K562 (cell line): ENCODE data around the gene LAMB3. TPM values are rescaled to one million over a fixed set of nuclear protein-coding genes. Genes with fewer than 3 reads are reported as not detected.

ENCODE experiments used
- BRCA1 ChIP-seq, 2 experiments: fragments of 450-650 bp in 1 of 2; sonication (generic) in 1 of 2; formaldehyde crosslinking in 1 of 2; IDR thresholded peaks; 2 replicates each; pipeline versions ENCODE4 v1.5.0 to v1.6.1; 2017 to 2020; ENCODE audit warnings: mild to moderate bottlenecking in 1 of 2, missing genetic modification reagents in 1 of 2
- CTBP1 ChIP-seq: fragments of 450-650 bp; IDR thresholded peaks from 2 replicates; pipeline ENCODE4 v1.6.1; 2016; ENCODE audit warnings: borderline replicate concordance
- E2F3 ChIP-seq: fragments of 250-450 bp; sonication (Bioruptor Pico); IDR thresholded peaks from 2 replicates; pipeline ENCODE4 v1.4.0; 2020; ENCODE audit warnings: mild to moderate bottlenecking
- EGR1 ChIP-seq: fragments of 450-650 bp; conservative IDR thresholded peaks from 2 replicates; pipeline ENCODE4 v1.6.1; 2017; ENCODE audit warnings: mild to moderate bottlenecking
- ETV1 ChIP-seq: fragments of 450-650 bp; conservative IDR thresholded peaks from 2 replicates; pipeline ENCODE4 v1.6.1; 2016; ENCODE audit warnings: missing genetic modification characterization, control low read depth, low read depth, missing compliant biosample characterization
- GABPB1 ChIP-seq: sonication (generic); formaldehyde crosslinking; IDR thresholded peaks from 2 replicates; pipeline ENCODE4 v1.8.0; 2022; ENCODE audit warnings: mild to moderate bottlenecking, missing genetic modification reagents
- GTF2A2 ChIP-seq: IDR thresholded peaks from 2 replicates; pipeline ENCODE4 v1.6.1; 2016; ENCODE audit warnings: mild to moderate bottlenecking, missing genetic modification characterization, missing compliant biosample characterization
- HIVEP1 ChIP-seq: fragments of 250-450 bp; sonication (Bioruptor Pico); IDR thresholded peaks from 2 replicates; pipeline ENCODE4 v1.4.0; 2020; ENCODE audit warnings: mild to moderate bottlenecking
- KAT7 ChIP-seq: sonication (generic); formaldehyde crosslinking; IDR thresholded peaks from 2 replicates; pipeline ENCODE4 v1.8.0; 2022; ENCODE audit warnings: missing genetic modification reagents, mild to moderate bottlenecking, borderline replicate concordance
- KDM5B ChIP-seq: fragments of 200-600 bp; sonication (generic); IDR thresholded peaks from 2 replicates; pipeline ENCODE4 v1.6.1; 2012; ENCODE audit warnings: low read depth, mild to moderate bottlenecking, moderate library complexity, low read length, control low read depth, inconsistent platforms; ENCODE audit not compliant: insufficient replicate concordance
- MBD2 ChIP-seq: sonication (generic); IDR thresholded peaks from 2 replicates; pipeline ENCODE4 v1.6.1; 2016; ENCODE audit warnings: low read depth, borderline replicate concordance
- MEF2A ChIP-seq: IDR thresholded peaks from 2 replicates; pipeline ENCODE4 v1.6.1; 2011; ENCODE audit warnings: low read depth, mild to moderate bottlenecking, low read length, moderate library complexity; ENCODE audit not compliant: control insufficient read depth
- NEUROD1 ChIP-seq: fragments of 150-350 bp; IDR thresholded peaks from 2 replicates; pipeline ENCODE4 v1.6.1; 2014; ENCODE audit warnings: borderline replicate concordance, low read length, low read depth; ENCODE audit not compliant: partially characterized antibody
- NR3C1 ChIP-seq: sonication (generic); formaldehyde crosslinking; IDR thresholded peaks from 2 replicates; pipeline ENCODE4 v1.8.1; 2022; ENCODE audit warnings: missing genetic modification reagents
- POLR2B ChIP-seq: fragments of 450-650 bp; IDR thresholded peaks from 2 replicates; pipeline ENCODE4 v1.6.1; 2018; ENCODE audit warnings: low read depth; ENCODE audit not compliant: partially characterized antibody
- RAD21 ChIP-seq, 2 experiments: fragments of 250-450 bp in 1 of 2; fragments of 450-650 bp in 1 of 2; sonication (Bioruptor Pico) in 1 of 2; formaldehyde crosslinking in 1 of 2; IDR thresholded peaks in 1 of 2; conservative IDR thresholded peaks in 1 of 2; 2 replicates each; pipeline versions ENCODE4 v1.4.0 to v1.8.0; 2020 to 2022; ENCODE audit warnings: mild to moderate bottlenecking in 2 of 2, moderate library complexity in 1 of 2
- RNF2 ChIP-seq: sonication (generic); IDR thresholded peaks from 2 replicates; pipeline ENCODE4 v1.6.1; 2016
- SNRNP70 ChIP-seq: fragments of 200-400 bp; formaldehyde crosslinking; optimal IDR thresholded peaks from 2 replicates; pipeline ENCODE3; 2017; ENCODE audit warnings: low read depth, low read length
- SOX6 ChIP-seq: fragments of 450-650 bp; IDR thresholded peaks from 2 replicates; pipeline ENCODE4 v1.6.1; 2014; ENCODE audit warnings: mild to moderate bottlenecking
- TBL1XR1 ChIP-seq, 2 experiments: IDR thresholded peaks; 2 replicates each; pipeline ENCODE4 v1.6.1; 2012; ENCODE audit warnings: improper control_type of control experiment in 2 of 2, low read length in 2 of 2, mild to moderate bottlenecking in 1 of 2
- TBP ChIP-seq: optimal IDR thresholded peaks from 2 replicates; pipeline ENCODE3; 2011; ENCODE audit warnings: low read depth, low read length, improper control_type of control experiment
- TEAD1 ChIP-seq, 2 experiments: fragments of 450-650 bp in 1 of 2; sonication (generic) in 1 of 2; formaldehyde crosslinking; IDR thresholded peaks; 2 replicates each; pipeline versions ENCODE4 v1.4.0 to v1.8.0; 2020 to 2022; ENCODE audit warnings: mild to moderate bottlenecking in 2 of 2, missing genetic modification reagents in 1 of 2
- ZNF436 ChIP-seq: fragments of 250-450, 450-650 bp; sonication (Bioruptor Pico); formaldehyde crosslinking; IDR thresholded peaks from 2 replicates; pipeline ENCODE4 v1.7.0; 2020; ENCODE audit warnings: mild to moderate bottlenecking
- ZNF589 ChIP-seq: fragments of 200-800 bp; sonication (Bioruptor generic); IDR thresholded peaks from 2 replicates; pipeline ENCODE4 v1.6.1; 2016; ENCODE audit warnings: low read depth, missing genetic modification characterization, missing compliant biosample characterization
- ZNF639 ChIP-seq, 2 experiments: fragments of 200-800 bp in 1 of 2; sonication (Bioruptor generic) in 1 of 2; sonication (generic) in 1 of 2; formaldehyde crosslinking in 1 of 2; IDR thresholded peaks in 1 of 2; conservative IDR thresholded peaks in 1 of 2; 2 replicates each; pipeline versions ENCODE4 v1.5.0 to v1.6.1; 2016 to 2020; ENCODE audit warnings: missing compliant biosample characterization in 1 of 2, missing genetic modification characterization in 1 of 2, missing genetic modification reagents in 1 of 2
- polyA plus RNA-seq, 8 experiments: library from polyadenylated mRNA; depleted of rRNA in 4 of 8; stranded (reverse) in 5 of 8; unstranded in 3 of 8; fragments of >200 nt; fragmentation: Nextera tagmentation in 2 of 8; fragmentation: Illumina TruSeq in 1 of 8; extraction: Ambion mirVana in 2 of 8; extraction: Trizol in 1 of 8; gene quantifications; 2 replicates each; pipeline versions ENCODE4 v1.2.1 to v1.2.3, GENCODE V29; 2011 to 2014; ENCODE audit warnings: inconsistent platforms in 1 of 8, missing spikeins in 1 of 8
- total RNA-seq, 7 experiments: library from RNA; depleted of rRNA in 6 of 7; stranded (reverse); fragments of >200 nt in 6 of 7; fragmentation: Illumina TruSeq in 2 of 7; extraction: Trizol in 2 of 7; gene quantifications; 2 replicates each; pipeline versions ENCODE4 v1.2.1 to v1.2.3, GENCODE V29; 2011 to 2021; ENCODE audit warnings: low replicate concordance in 1 of 7
- TF ChIP-seq, protein P1 (sequence below), 2 experiments: fragments of 450-650 bp; conservative IDR thresholded peaks; 2 replicates each; pipeline ENCODE4 v1.6.1; 2017; ENCODE audit warnings: mild to moderate bottlenecking in 2 of 2, moderate library complexity in 2 of 2

The LAMB3 gene
- total and polyA plus RNA-seq, 9 of the 15 experiments (the other 6 are each of a cell fraction or from before 2014, with no cell fraction given): 0.08 to 1.3 (median 0.91) TPM

- TF ChIP-seq RNF2: peak; percentile 81; the same call in 1 of the 2 replicates
- TF ChIP-seq ZNF639 (CRISPR knock-in tag; conservative IDR thresholded peaks at IDR 0.05 in 1 of 2, IDR thresholded peaks at IDR 0.05 in 1 of 2): peak in 1 of 2 experiments; percentile 44; a peak in 1 of 4 replicates
- TF ChIP-seq SOX6: peak; percentile 81
- TF ChIP-seq SNRNP70: no peak
- TF ChIP-seq TEAD1 (CRISPR knock-in tag; IDR thresholded peaks at IDR 0.05): peak in 1 of 2 experiments; percentile 51; a peak in 1 of 4 replicates
- TF ChIP-seq BRCA1 (IDR thresholded peaks at IDR 0.05): no peak
- 0 out of 2 replicates have a peak, but pooled peaks have one; percentile 78 for TF ChIP-seq BRCA1 (CRISPR knock-in tag; IDR thresholded peaks at IDR 0.05)
- TF ChIP-seq NEUROD1: peak; percentile 79
- peak; percentile 82 for TF ChIP-seq ETV1 (tag)
- TF ChIP-seq GABPB1 (CRISPR knock-in tag): peak; percentile 51
- no peak for TF ChIP-seq ZNF436 (CRISPR knock-in tag)
- TF ChIP-seq RAD21 (CRISPR knock-in tag; conservative IDR thresholded peaks at IDR 0.05 in 1 of 2, IDR thresholded peaks at IDR 0.05 in 1 of 2): no peak
- peak; percentile 36; the same call in 1 of the 2 replicates for TF ChIP-seq MBD2
- no peak for TF ChIP-seq KAT7 (CRISPR knock-in tag)
- TF ChIP-seq POLR2B: peak; percentile 81
- peak; percentile 67 for TF ChIP-seq CTBP1
- no peak for TF ChIP-seq HIVEP1 (CRISPR knock-in tag)
- no peak for TF ChIP-seq MEF2A
- peak; percentile 33 for TF ChIP-seq TBP
- TF ChIP-seq KDM5B: no peak
- TF ChIP-seq, protein P1, sequence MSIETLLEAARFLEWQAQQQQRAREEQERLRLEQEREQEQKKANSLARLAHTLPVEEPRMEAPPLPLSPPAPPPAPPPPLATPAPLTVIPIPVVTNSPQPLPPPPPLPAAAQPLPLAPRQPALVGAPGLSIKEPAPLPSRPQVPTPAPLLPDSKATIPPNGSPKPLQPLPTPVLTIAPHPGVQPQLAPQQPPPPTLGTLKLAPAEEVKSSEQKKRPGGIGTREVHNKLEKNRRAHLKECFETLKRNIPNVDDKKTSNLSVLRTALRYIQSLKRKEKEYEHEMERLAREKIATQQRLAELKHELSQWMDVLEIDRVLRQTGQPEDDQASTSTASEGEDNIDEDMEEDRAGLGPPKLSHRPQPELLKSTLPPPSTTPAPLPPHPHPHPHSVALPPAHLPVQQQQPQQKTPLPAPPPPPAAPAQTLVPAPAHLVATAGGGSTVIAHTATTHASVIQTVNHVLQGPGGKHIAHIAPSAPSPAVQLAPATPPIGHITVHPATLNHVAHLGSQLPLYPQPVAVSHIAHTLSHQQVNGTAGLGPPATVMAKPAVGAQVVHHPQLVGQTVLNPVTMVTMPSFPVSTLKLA (conservative IDR thresholded peaks at IDR 0.05): peak; percentile 45 to 70; a peak in 3 of 4 replicates
- TF ChIP-seq E2F3: no peak
- peak; percentile 91 for TF ChIP-seq NR3C1 (CRISPR knock-in tag)
- TF ChIP-seq ZNF589 (CRISPR knock-in tag): peak; percentile 56; the same call in 1 of the 2 replicates
- TF ChIP-seq GTF2A2 (tag): peak; percentile 51; the same call in 1 of the 2 replicates
- TF ChIP-seq TBL1XR1 (IDR thresholded peaks at IDR 0.05; ENCODE audit: low read length in 2 of 2): peak in 1 of 2 experiments; percentile 69; a peak in 1 of 4 replicates
- TF ChIP-seq EGR1: peak; percentile 35; the same call in 1 of the 2 replicates
Observed at GRCh38 chr1:209674957-209675564, 22.8 kb upstream of the LAMB3 start, which contains the start of gene G0S2 (continued).
